HG03571 (cell line): ENCODE data around the gene PCDHGC5.

Source experiments
- ATAC-seq: cut with Tn5 transposase; IDR thresholded peaks from one replicate; pipeline ENCODE4 v1.9.1; 2021; ENCODE audit not compliant: unreplicated experiment

Gene PCDHGC5

GRCh38 chr5:141488591-141489561, at the start of gene PCDHGC5:
TSS of gene PCDHGC5 (plus strand) at chr5:141489081. CDS start at chr5:141489241, 160 bp downstream.
- no peak for ATAC-seq

- no peak for ATAC-seq
These were observed 49.3 kb upstream of the PCDHGC5 start for GRCh38 chr5:141439411-141440141.

DNA sequence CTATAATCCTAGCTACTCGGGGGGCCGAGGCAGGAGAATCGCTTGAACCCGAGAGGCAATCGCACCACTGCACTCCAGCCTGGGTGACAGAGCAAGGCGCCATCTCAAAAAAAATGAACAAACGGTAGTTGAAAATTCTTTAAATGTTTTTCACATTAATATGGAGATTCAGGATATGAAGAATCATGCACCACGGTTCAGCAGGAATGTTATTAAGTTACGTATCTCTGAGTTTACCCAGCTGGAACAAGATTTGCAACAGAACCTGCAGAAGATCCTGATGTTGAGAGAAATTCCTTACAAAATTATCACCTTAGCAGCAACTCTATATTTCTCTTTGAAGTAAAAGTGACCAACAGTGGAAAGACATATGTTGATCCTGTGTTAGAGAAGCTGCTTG, 48.5 kb upstream of the PCDHGC5 start:
- no peak for ATAC-seq

DNA sequence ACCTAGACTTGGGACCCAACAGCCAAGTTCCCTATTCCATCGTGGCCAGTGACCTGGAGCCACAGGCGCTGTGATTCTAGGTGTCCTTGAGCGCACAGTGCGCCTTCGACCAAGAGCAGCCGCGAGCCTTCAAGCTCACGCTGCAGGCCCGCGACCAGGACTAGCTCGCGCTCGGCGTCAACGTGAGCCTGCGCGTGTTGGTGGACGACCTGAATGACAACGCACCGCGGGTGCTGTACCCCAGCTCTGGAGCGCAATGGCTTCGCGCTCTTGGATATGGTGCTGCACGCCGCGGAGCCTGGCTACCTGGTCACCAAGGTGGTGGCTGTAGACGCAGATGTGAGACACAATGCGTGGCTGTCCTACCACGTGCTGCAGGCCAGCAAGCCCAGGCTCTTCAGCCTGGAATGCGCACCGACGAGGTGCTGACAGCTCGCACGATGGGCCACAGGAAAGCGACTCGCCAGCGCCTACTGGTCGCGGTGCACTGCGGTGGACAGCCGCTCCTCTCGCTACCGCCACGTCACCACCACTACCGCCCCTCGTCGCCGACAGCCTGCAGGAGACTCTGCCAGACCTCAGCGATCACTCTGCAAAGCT, 47.2 kb upstream of the PCDHGC5 start:
- ATAC-seq: no peak

DNA sequence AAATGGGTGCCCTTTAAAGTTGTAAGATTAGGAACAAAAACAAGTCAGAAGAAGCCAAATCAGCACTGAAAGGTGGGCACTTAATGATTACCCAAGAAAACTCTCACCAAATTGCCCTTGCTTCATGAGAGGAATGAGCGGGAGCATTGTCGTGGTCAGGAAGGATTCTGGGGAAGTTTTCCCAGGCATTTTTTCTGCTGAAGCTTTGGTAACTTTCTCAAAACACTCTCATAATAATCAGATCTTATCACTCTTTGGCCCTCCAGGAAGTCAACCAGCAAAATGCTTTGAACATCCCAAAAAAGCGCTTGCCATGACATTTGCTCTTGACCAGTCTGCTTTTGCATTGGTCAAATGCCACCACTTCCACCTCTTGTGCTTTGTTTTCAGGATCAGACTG, 23.5 kb upstream of the PCDHGC5 start:
- no peak for ATAC-seq

- ATAC-seq: peak; percentile 98
These were observed 13.2 kb upstream of the PCDHGC5 start, which contains the start of gene PCDHGC3 for GRCh38 chr5:141475625-141476131. TSS of gene PCDHGC3 (plus strand) at chr5:141475966. CDS start at chr5:141476117, 151 bp downstream.

DNA sequence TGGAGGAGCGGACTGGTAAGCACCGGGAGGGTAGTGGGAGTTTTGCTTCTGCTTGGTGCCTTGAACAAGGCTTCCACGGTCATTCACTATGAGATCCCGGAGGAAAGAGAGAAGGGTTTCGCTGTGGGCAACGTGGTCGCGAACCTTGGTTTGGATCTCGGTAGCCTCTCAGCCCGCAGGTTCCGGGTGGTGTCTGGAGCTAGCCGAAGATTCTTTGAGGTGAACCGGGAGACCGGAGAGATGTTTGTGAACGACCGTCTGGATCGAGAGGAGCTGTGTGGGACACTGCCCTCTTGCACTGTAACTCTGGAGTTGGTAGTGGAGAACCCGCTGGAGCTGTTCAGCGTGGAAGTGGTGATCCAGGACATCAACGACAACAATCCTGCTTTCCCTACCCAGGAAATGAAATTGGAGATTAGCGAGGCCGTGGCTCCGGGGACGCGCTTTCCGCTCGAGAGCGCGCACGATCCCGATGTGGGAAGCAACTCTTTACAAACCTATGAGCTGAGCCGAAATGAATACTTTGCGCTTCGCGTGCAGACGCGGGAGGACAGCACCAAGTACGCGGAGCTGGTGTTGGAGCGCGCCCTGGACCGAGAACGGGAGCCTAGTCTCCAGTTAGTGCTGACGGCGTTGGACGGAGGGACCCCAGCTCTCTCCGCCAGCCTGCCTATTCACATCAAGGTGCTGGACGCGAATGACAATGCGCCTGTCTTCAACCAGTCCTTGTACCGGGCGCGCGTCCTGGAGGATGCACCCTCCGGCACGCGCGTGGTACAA, 12.6 kb upstream of the PCDHGC5 start:
- ATAC-seq: peak; percentile 23

GRCh38 chr5:141477044-141477575, 11.8 kb upstream of the PCDHGC5 start:
- no peak for ATAC-seq

- ATAC-seq: no peak
These were observed 11.1 kb upstream of the PCDHGC5 start for GRCh38 chr5:141477815-141478214.

DNA sequence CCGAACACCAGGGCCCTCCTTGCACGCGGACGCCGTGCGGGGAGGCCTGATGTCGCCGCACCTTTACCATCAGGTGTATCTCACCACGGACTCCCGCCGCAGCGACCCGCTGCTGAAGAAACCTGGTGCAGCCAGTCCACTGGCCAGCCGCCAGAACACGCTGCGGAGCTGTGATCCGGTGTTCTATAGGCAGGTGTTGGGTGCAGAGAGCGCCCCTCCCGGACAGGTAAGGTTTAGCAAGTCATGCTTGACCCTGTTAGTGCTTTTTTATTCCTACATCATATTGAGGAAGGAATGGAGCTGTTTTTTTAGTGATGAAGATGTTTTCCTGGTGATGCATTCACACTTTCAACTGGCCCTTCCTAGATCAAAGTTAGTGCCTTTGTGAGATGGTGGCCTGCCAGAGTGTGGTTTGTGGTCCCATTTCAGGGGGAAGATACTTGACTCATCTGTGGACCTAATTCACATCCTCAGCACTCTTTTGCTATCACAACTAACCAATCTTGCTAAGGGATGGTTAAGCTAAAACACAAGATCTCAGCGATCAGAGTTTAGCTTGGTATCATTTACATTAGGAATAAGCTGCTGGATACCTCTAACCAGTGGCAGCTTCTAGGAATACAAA, 10.4 kb upstream of the PCDHGC5 start:
- ATAC-seq: no peak

GRCh38 chr5:141479776-141480175, 9.1 kb upstream of the PCDHGC5 start:
- no peak for ATAC-seq

- ATAC-seq: no peak
These were observed 5.0 kb upstream of the PCDHGC5 start for GRCh38 chr5:141483902-141484301.

DNA sequence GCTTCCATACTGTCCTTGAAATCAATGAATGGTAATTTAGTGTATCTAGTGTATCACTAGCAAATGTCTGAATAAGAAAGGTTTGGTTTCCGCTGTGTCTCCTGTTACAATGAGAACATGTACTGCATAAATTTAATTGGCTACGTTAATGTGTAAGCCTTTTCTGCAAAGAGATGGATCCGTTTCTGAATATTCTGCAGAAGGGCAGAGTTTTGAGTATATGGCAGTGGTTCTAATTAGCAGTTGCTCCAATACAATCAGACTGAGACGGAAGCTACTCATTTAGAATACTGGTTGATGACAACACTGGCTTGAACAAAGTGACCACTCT, 4.6 kb upstream of the PCDHGC5 start:
- no peak for ATAC-seq

DNA sequence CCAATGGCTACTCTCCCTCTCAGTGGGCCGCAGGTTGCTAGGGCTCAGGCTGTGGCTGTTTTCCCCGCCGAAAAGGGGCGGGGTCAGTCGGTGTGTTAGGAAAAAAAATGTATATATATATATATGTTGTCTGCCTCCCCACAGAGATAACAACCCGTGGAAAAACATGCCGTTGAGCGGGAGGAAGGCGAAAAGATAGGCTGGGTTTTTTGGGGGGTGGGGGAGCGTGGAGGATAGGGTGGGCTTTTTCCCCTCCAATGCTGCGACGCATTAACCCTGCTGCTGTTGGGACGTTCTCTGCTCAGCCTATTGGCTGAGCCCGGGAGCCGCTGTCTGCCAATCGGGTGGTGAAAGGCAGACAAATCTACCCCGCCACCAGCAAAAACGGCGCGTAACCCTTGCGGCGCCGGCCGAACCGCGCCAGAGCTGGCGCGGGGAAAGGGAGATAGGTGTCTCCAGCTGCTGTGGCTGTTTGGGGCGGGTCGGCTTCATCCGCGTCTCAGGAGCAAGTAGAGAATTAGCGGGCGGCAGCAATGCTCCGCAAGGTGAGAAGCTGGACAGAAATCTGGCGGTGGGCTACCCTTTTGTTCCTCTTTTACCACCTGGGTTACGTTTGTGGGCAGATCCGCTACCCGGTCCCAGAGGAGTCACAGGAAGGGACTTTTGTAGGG, 4.1 kb upstream of the PCDHGC5 start, which contains the start of gene PCDHGC4:
Gene PCDHGC4 (plus strand): TSS at position 390 of the 671 bp plus-strand sequence. CDS start 144 bp downstream, at position 534.
- no peak for ATAC-seq

DNA sequence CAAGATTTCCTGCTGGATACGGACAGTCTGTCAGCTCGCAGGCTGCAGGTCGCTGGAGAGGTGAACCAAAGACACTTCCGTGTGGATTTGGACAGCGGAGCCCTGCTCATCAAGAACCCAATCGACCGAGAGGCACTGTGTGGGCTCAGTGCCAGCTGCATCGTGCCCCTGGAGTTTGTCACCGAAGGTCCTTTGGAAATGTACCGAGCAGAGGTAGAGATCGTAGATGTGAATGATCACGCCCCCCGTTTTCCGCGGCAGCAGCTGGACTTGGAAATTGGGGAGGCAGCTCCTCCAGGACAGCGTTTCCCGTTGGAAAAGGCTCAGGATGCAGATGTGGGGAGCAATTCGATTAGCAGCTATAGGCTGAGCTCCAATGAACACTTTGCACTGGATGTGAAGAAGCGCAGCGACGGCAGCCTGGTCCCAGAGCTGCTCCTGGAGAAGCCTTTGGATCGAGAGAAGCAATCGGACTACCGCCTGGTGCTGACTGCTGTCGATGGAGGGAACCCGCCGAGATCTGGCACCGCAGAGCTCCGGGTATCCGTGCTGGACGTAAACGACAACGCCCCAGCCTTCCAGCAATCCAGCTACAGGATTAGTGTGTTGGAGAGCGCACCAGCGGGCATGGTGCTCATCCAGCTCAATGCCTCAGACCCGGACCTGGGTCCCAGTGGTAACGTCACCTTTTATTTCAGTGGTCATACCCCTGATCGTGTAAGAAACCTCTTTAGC, 3.4 kb upstream of the PCDHGC5 start:
- no peak for ATAC-seq

DNA sequence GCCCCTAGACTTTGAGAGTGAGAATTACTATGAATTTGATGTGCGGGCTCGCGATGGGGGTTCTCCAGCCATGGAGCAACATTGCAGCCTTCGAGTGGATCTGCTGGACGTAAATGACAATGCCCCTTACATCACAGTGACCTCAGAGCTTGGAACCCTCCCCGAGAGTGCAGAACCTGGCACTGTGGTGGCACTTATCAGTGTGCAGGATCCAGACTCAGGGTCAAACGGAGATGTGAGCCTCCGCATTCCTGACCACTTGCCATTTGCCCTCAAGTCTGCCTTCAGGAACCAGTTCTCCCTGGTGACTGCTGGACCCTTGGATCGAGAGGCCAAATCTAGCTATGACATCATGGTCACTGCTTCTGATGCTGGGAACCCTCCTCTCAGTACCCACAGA, 2.8 kb upstream of the PCDHGC5 start:
- no peak for ATAC-seq

- ATAC-seq: no peak
These were observed 1.8 kb upstream of the PCDHGC5 start for GRCh38 chr5:141487131-141487530.

DNA sequence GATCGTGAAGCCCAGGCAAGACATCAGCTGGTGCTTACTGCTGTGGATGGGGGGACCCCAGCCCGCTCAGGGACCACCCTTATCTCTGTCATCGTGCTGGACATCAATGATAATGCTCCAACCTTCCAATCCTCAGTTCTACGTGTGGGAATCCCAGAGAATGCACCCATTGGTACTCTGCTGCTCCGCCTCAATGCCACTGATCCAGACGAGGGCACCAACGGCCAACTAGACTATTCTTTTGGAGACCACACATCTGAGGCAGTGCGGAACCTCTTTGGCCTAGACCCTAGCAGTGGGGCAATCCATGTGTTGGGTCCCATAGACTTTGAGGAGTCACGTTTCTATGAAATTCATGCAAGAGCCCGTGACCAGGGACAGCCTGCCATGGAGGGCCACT, 960 bp downstream of the PCDHGC5 start:
- ATAC-seq: no peak

GRCh38 chr5:141490271-141490670, 1.4 kb downstream of the PCDHGC5 start:
- no peak for ATAC-seq
